SH-SY5Y (cell line): ENCODE data around the gene KNSTRN.

Experiments used
- GATA2 ChIP-seq: IDR thresholded peaks from 2 replicates; pipeline ENCODE4 v1.6.1; 2011; ENCODE audit warnings: mild to moderate bottlenecking, low read depth, low read length
- GATA3 ChIP-seq: IDR thresholded peaks from 2 replicates; pipeline ENCODE4 v1.6.1; 2011; ENCODE audit warnings: low read depth, mild to moderate bottlenecking, low read length, moderate library complexity

- TF ChIP-seq GATA2 (no peak), GATA3 (no peak)
Measured at GRCh38 chr15:40381818-40382529, 547 bp upstream of the KNSTRN start.
